WTC11 (cell line): ENCODE results near the gene GFPT2.

Experiments used
- ATF6 ChIP-seq: sonication (generic); formaldehyde crosslinking; IDR thresholded peaks from 2 replicates; pipeline ENCODE4 v1.8.1; 2023; ENCODE audit warnings: mild to moderate bottlenecking, missing genetic modification reagents
- CTCF ChIP-seq: fragments of 200-600 bp; IDR thresholded peaks from 2 replicates; pipeline ENCODE4 v1.8.0; 2022; ENCODE audit warnings: antibody characterized with exemption
- E2F4 ChIP-seq: sonication (generic); formaldehyde crosslinking; IDR thresholded peaks from 2 replicates; pipeline ENCODE4 v1.8.1; 2022; ENCODE audit warnings: low read depth, mild to moderate bottlenecking, moderate library complexity, missing genetic modification reagents, borderline replicate concordance
- ESRRA ChIP-seq: sonication (generic); formaldehyde crosslinking; IDR thresholded peaks from 2 replicates; pipeline ENCODE4 v1.8.1; 2022; ENCODE audit warnings: mild to moderate bottlenecking, missing genetic modification reagents, borderline replicate concordance
- FOXK1 ChIP-seq: sonication (generic); formaldehyde crosslinking; IDR thresholded peaks from 2 replicates; pipeline ENCODE4 v1.8.0; 2022; ENCODE audit warnings: mild to moderate bottlenecking, moderate library complexity, missing genetic modification reagents
- FOXP4 ChIP-seq: sonication (generic); formaldehyde crosslinking; IDR thresholded peaks from 2 replicates; pipeline ENCODE4 v1.8.0; 2022; ENCODE audit warnings: mild to moderate bottlenecking, missing genetic modification reagents
- IRF1 ChIP-seq: sonication (generic); formaldehyde crosslinking; IDR thresholded peaks from 2 replicates; pipeline ENCODE4 v1.8.0; 2023; ENCODE audit warnings: missing genetic modification reagents
- MAX ChIP-seq: sonication (generic); formaldehyde crosslinking; IDR thresholded peaks from 2 replicates; pipeline ENCODE4 v1.8.0; 2022; ENCODE audit warnings: mild to moderate bottlenecking, missing genetic modification reagents
- MXD4 ChIP-seq: fragments of 250-450 bp; sonication (Bioruptor Pico); IDR thresholded peaks from 2 replicates; pipeline ENCODE4 v1.8.0; 2021; ENCODE audit warnings: mild to moderate bottlenecking, moderate library complexity, borderline replicate concordance
- USF1 ChIP-seq: sonication (generic); formaldehyde crosslinking; IDR thresholded peaks from 2 replicates; pipeline ENCODE4 v1.8.0; 2022; ENCODE audit warnings: mild to moderate bottlenecking, missing genetic modification reagents
- ZNF219 ChIP-seq: sonication (generic); formaldehyde crosslinking; IDR thresholded peaks from 2 replicates; pipeline ENCODE4 v1.8.0; 2023; ENCODE audit warnings: missing genetic modification reagents, mild to moderate bottlenecking, borderline replicate concordance

- no peak for TF ChIP-seq CTCF
- no peak for TF ChIP-seq USF1 (CRISPR knock-in tag)
- no peak for TF ChIP-seq MAX (CRISPR knock-in tag)
- TF ChIP-seq FOXP4 (CRISPR knock-in tag): no peak
- no peak for TF ChIP-seq ATF6 (CRISPR knock-in tag)
- TF ChIP-seq FOXK1 (CRISPR knock-in tag): no peak
- no peak for TF ChIP-seq ZNF219 (CRISPR knock-in tag)
- no peak for TF ChIP-seq IRF1 (CRISPR knock-in tag)
- no peak for TF ChIP-seq MXD4 (CRISPR knock-in tag)
- no peak for TF ChIP-seq E2F4 (CRISPR knock-in tag)
- no peak for TF ChIP-seq ESRRA (CRISPR knock-in tag)
Observed at GRCh38 chr5:180305481-180305880, 47.7 kb downstream of the GFPT2 start.
